Stomach smooth muscle (tissue), 2 donors: ENCODE data around the gene ELOVL5.

Source experiments
- H3K27ac ChIP-seq: one replicate; pipeline ENCODE4 v1.7.0; 2013; ENCODE audit warnings: mild to moderate bottlenecking, low read length, inconsistent platforms
- H3K27me3 ChIP-seq, 2 donors: one replicate each; pipeline ENCODE4 v1.7.0; 2013; ENCODE audit warnings: low read length in 2 of 2; ENCODE audit not compliant: insufficient read depth in 2 of 2, control insufficient read depth in 1 of 2
- H3K36me3 ChIP-seq, 2 donors: one replicate each; pipeline ENCODE4 v1.7.0; 2013; ENCODE audit warnings: low read length in 2 of 2; ENCODE audit not compliant: control insufficient read depth in 2 of 2, insufficient read depth in 2 of 2
- H3K4me1 ChIP-seq: one replicate; pipeline ENCODE4 v1.7.0; 2013; ENCODE audit warnings: low read length; ENCODE audit not compliant: control insufficient read depth, insufficient read depth
- H3K4me3 ChIP-seq, 2 donors: one replicate each; pipeline ENCODE4 v1.7.0; 2013; ENCODE audit warnings: low read length in 2 of 2
- H3K9ac ChIP-seq, 2 donors: one replicate each; pipeline ENCODE4 v1.7.0; 2013; ENCODE audit warnings: low read length in 2 of 2, mild to moderate bottlenecking in 1 of 2
- H3K9me3 ChIP-seq, 2 donors: one replicate each; pipeline ENCODE4 v1.7.0; 2013; ENCODE audit warnings: low read length in 2 of 2; ENCODE audit not compliant: control insufficient read depth in 2 of 2
- donor health status: healthy.
- donor health status: Pancreatic carcinoma.

Gene ELOVL5

GRCh38 chr6:53238311-53238710 lies 110.4 kb downstream of the ELOVL5 start:
- Histone ChIP-seq H3K27ac (no peak overlapping the region), H3K27me3 (no peaks in the 10 kb centered on the region), H3K9ac (no peak overlapping the region)

GRCh38 chr6:53236241-53236640 lies 112.5 kb downstream of the ELOVL5 start:
- no peaks in the 10 kb centered on the region for H3K36me3 ChIP-seq
- no peaks in the 10 kb centered on the region for H3K4me1 ChIP-seq
- no peak overlapping the region for H3K4me3 ChIP-seq
- no peak overlapping the region for H3K27ac ChIP-seq
- no peak overlapping the region for H3K9ac ChIP-seq
- no peaks in the 10 kb centered on the region for H3K9me3 ChIP-seq
- no peaks in the 10 kb centered on the region for H3K27me3 ChIP-seq

More at GRCh38 chr6:53238311-53238710, 110.4 kb downstream of the ELOVL5 start:
- H3K9me3 ChIP-seq, result no peaks in the 10 kb centered on the region
- no peaks in the 10 kb centered on the region for H3K4me1 ChIP-seq
- no peaks in the 10 kb centered on the region for H3K36me3 ChIP-seq
- H3K4me3 ChIP-seq, result no peak overlapping the region

GRCh38 chr6:53235508-53235907 lies 113.2 kb downstream of the ELOVL5 start:
- Histone ChIP-seq H3K4me3 (no peak overlapping the region), H3K4me1 (no peaks in the 10 kb centered on the region), H3K9me3 (no peaks in the 10 kb centered on the region), H3K9ac (no peak overlapping the region), H3K36me3 (no peaks in the 10 kb centered on the region), H3K27me3 (no peaks in the 10 kb centered on the region), H3K27ac (no peak overlapping the region)

GRCh38 chr6:53233309-53233708 lies 115.4 kb downstream of the ELOVL5 start:
- Histone ChIP-seq H3K9me3 (no peaks in the 10 kb centered on the region), H3K4me1 (no peaks in the 10 kb centered on the region), H3K27ac (no peak overlapping the region), H3K4me3 (no peak overlapping the region), H3K36me3 (no peaks in the 10 kb centered on the region), H3K27me3 (no peaks in the 10 kb centered on the region), H3K9ac (no peak overlapping the region)

GRCh38 chr6:53230775-53231467 lies 117.8 kb downstream of the ELOVL5 start:
- Histone ChIP-seq H3K9ac (no peak overlapping the region), H3K36me3 (no peaks in the 10 kb centered on the region), H3K27ac (no peak overlapping the region), H3K27me3 (no peaks in the 10 kb centered on the region), H3K4me1 (no peaks in the 10 kb centered on the region), H3K9me3 (no peaks in the 10 kb centered on the region), H3K4me3 (no peak overlapping the region)

- Histone ChIP-seq H3K9me3 (no peaks in the 10 kb centered on the region), H3K9ac (no peak overlapping the region), H3K27ac (no peak overlapping the region), H3K27me3 (no peaks in the 10 kb centered on the region), H3K4me3 (no peak overlapping the region), H3K36me3 (no peaks in the 10 kb centered on the region), H3K4me1 (no peaks in the 10 kb centered on the region)
Observed at GRCh38 chr6:53227847-53228246, 120.9 kb downstream of the ELOVL5 start.

GRCh38 chr6:53220605-53221004 lies 128.1 kb downstream of the ELOVL5 start:
- no peaks in the 10 kb centered on the region for H3K9me3 ChIP-seq
- no peak overlapping the region for H3K27ac ChIP-seq
- H3K9ac ChIP-seq, result no peak overlapping the region
- no peaks in the 10 kb centered on the region for H3K4me1 ChIP-seq
- no peaks in the 10 kb centered on the region for H3K36me3 ChIP-seq
- no peaks in the 10 kb centered on the region for H3K27me3 ChIP-seq
- H3K4me3 ChIP-seq, result no peak overlapping the region
